GM21515 (cell line): ENCODE results near the gene HMBS.
"Not testable (repeated sequence)": the region's sequence is repeated elsewhere in the genome, so short reads cannot be mapped to it uniquely, and the experiment has no call there.

Source experiments
- ATAC-seq: cut with Tn5 transposase; IDR thresholded peaks from one replicate; pipeline ENCODE4 v1.9.1; 2021; ENCODE audit not compliant: unreplicated experiment

Gene HMBS

DNA sequence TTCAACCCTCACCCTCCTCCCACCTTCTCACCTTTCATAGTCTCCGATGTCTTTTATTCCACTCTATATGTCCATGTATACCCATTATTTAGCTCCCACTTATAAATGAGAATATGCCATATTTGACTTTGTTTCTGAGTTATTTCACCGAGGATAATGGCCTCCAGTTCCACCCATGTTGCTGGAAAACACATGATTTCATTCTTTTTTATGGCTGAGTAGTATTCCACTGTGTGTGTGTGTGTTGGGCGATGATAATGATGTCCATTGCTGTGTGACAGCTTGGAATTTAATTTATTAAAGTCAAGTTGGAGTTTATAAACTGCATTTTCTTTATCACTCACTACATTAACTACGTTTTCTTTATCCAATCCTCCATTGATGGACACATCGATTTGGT, 33.5 kb downstream of the HMBS start:
- ATAC-seq = no peak

DNA sequence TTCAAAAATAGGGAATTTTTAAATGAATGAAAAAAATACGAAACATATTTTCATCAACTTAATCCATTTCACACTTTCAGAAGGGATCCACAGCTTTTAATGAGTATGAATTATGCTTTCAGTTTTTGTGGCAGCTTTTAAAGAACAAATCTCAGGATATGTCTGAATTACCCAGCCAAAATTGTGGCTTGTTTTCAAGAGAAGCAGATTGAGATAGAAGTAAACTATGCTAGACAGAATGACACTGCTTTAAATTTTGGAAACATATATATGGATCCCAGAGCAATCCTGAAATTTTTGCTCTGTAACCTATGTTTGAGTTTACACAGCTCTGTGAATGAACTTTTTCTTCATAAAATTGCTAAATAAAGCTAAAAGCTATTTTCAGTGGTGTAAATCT, 34.3 kb downstream of the HMBS start:
- ATAC-seq = no peak

DNA sequence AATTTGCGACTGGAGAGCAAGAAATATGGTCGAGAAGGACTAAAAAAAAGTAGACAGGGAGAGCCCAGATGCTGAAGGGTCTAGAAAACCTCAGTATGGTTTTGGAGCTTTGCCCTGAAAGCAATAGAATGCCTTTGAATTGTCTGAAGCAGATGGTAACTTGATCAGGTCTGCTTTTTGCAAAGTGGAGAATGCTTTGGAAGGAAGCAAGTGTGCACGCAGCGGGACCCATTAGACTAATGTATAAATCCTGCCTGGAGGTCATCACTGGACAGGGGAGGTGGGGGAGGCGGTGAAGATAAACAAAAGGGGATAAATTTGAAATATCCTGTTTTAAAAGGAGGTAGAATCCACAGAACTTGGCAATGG, 35.9 kb downstream of the HMBS start:
- no peak for ATAC-seq

DNA sequence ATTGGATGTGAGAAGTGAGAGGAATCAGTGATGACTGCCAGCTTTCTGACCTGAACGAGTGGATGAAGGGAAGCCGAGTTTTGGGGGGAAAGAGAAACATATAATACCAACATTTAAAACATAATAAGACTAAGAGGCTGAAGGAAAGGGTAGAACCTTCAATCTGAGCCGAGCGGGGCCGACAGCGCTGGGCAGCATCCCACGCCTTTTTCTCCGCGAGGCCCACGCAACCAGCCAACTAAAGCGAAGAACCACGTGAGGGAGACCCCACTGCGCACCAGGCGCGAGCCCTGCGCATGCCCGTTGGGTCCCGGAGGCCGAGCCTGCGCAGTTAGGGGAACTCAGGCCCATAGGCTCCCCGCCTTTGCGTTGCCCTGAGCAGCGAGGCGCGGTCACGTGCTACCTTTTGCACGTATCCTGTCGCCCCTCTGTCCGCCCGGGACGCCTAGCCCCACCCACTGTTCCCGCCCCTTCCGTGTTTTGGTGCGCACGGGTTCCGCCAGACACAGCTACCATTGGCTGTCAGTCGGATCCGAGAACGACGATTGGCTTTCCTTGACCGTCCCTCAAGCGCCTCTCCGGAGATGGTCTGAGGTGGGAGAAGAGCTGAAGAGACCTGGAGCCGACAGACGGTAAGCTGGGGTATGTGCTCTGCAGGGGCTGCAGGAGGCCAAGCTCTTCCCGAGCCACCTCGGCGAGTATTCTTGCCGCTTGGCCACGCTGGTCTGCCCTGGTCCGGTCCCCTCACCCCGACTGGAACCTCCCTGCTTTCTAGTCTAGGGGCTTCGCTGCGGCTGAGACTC, 36.5 kb downstream of the HMBS start, which contains the start of gene HINFP:
TSS of gene HINFP (plus strand) at position 573 of the 803 bp plus-strand sequence. CDS start 5,365 bp downstream, outside the sequence.
- ATAC-seq = peak; percentile 94

DNA sequence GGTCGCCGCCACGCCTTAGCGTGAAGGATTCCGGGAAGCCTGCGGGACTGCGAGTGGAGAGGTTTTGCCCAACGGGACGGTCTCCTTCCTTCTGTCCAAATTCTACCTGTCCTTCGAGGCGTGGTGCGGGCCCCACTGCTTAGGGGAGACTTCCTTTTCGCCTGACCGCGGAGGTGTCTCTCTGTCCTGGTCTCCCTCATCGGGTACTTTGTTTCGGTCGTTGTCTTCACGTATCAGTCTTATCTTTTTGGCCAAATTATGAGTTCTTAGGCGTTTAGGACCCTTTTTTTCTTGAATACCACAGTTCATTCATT, 37.1 kb downstream of the HMBS start:
- no peak for ATAC-seq

DNA sequence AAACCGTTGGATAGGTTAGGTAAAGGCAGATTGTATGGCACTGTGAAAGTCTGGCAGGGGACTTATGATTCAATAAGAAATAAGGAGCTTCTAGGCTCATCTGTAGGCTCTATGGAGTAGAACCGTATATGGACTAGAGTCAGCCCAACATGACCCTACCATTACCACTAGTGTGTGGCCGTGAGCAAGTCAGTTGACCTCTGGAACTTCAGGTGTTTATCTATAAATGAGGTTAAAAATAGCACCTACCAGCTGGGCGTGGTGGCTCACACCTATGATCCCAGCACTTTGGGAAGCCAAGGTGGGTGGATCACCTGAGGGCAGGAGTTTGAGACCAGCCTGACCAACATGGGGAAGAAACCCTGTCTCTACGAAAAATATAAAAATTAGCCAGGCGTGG, 41.1 kb downstream of the HMBS start:
- ATAC-seq = no peak

DNA sequence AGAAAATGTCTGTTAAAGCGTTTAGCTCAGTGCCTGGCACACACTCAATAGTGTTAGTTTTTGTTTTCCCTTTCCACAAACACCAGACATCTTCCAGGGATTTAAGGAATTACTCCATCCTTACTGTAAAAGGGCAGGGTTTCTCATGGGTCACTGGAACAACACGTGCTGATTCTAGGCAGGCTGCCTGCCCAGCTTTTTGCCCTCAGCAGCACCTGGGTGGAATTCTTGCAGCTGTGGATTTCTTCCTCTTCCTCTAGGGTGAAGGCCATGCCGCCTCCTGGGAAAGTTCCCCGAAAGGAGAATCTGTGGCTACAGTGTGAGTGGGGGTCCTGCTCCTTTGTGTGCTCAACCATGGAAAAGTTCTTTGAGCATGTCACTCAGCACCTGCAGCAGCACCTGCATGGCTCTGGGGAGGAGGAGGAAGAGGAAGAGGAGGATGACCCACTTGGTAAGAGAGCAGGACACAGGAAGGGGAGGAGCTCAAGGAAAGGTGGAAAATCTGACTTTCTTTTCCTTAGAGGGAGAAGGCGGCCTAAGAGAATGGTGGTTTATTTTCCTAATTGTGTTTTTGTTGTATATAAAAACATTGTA, 42.1 kb downstream of the HMBS start:
- ATAC-seq = no peak

DNA sequence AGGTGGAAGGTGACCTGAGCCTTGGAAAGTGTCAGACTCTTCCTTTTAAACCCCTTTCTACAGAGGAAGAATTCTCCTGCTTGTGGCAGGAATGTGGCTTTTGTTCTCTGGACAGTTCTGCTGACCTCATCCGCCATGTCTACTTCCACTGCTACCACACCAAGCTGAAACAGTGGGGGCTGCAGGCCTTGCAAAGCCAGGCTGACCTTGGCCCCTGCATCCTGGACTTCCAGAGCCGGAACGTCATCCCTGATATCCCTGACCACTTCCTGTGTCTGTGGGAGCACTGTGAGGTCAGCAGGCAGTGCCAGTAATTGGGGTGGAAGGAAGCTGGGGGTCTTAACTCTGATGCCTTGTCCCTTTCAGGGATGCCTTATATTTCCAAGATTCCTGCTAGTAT, 46.0 kb downstream of the HMBS start:
- no peak for ATAC-seq

DNA sequence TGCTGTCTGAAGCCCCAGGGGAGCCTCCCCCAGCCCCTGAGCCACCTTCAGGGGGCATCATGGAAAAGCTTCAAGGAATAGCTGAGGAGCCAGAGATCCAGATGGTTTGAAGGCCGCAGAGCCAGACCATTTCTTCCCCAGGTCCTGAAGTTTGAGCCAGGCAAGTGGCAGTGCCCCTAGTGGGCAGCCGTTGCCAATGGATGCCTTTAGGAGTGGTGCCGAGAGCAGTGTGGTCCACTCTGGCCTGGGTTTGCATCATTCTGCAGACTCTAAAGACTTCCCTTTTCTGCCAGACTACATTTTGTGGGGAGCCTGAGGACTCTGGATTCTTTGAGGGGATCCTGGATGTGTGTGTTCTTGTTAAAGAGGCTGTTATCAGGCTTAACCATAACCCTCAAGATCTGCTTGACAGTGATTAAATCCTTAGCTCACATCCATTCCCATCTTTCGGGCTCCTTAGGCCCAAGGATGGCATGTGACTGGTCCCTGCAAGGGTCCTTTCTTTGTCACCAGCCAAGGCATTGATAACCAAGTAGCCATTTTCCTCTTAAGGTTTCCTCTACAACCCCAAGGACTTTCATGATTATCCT, 49.8 kb downstream of the HMBS start:
- ATAC-seq = no peak

DNA sequence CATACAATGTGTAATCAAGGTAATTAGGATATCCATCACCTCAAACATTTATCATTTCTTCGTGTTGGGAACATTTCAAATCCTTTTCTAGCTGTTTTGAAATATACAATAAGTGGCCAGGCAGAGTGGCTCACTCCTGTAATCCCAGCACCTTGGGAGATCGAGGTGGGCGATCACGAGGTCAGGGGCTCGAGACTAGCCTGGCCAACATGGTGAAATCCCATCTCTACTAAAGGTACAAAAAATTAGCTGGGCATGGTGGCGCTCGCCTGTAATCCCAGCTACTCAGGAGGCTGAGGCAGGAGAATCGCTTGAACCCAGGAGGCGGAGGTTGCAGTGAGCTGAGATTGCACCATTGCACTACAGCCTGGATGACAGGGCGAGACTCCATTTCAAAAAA, 54.6 kb downstream of the HMBS start:
- not testable (repeated sequence) for ATAC-seq
